ENCODE results near the gene PPP1R9B.

- no peak for TF ChIP-seq CTCF (IDR thresholded peaks at IDR 0.05; ENCODE audit: poor library complexity)
- TF ChIP-seq EZH2 (IDR thresholded peaks at IDR 0.05; ENCODE audit: borderline replicate concordance), result no peak
These were observed 11.4 kb upstream of the PPP1R9B start for GRCh38 chr17:50161911-50162288.

Data from hepatocyte (in vitro differentiated cells).